Omental fat pad (tissue), 4 donors: ENCODE data around the gene EPSTI1. TPM values are rescaled to one million over a fixed set of nuclear protein-coding genes. Genes with fewer than 3 reads are reported as not detected.
A peak's percentile ranks its signal among the peaks of the same experiment; 100 is the strongest.

Source experiments
- ATAC-seq: fragments of 150-250 bp; one replicate; pipeline ENCODE4 v1.9.1; 2016; ENCODE audit warnings: mild to moderate bottlenecking, moderate library complexity; ENCODE audit not compliant: low FRiP score
- DNase-seq: peaks from one replicate; pipeline ENCODE4 v3.0.0-alpha.2; 2019; ENCODE audit warnings: low spot score
- total RNA-seq, 4 donors: library from RNA; depleted of rRNA; stranded (reverse); fragments of >200 nt; gene quantifications; one replicate each; pipeline ENCODE4 v1.1.0, GENCODE V29; 2016
- TF ChIP-seq, protein P1 (sequence below), 3 donors: fragments of 450-650 bp; IDR thresholded peaks; one replicate each; pipeline ENCODE4 v1.5.1; 2016 to 2017; ENCODE audit warnings: antibody characterized with exemption in 3 of 3, mild to moderate bottlenecking in 3 of 3, moderate library complexity in 2 of 3

The EPSTI1 gene
- total RNA-seq, 4 donors from 2014 or later: 8.3 to 31.8 (median 10.9) TPM

DNA sequence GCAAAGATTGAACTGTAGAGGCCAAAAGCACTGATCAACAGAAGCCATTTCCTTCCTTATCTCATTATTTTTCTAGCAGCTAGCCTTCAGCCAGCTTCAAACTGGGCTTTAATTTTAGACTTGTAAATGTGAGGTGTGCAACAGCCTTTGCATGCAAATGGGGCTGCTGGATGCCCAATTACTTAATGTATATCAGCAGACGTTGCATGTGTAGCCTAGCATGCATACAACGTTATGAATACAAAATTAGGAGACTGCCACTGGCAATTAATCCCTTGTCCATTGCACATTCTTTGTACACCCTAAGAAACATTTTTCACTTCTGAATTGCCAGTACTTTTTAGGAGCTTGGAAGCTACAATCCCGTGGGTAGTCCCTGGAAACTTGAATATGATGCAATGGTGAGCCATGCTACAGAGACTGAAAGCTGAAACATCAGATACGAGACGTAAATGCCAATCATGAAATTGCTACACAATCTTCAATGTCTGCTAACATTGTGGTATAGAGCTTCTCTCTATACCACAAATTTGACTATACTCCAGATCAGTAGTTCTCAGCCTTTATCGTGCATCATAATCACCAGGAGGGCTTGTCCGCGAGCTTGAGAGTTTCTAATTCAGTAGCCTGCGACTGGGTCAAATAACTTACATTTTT lies 20.2 kb downstream of the EPSTI1 start:
- DNase-seq (no peak), ATAC-seq (peak; percentile 39)
- TF ChIP-seq, protein P1, sequence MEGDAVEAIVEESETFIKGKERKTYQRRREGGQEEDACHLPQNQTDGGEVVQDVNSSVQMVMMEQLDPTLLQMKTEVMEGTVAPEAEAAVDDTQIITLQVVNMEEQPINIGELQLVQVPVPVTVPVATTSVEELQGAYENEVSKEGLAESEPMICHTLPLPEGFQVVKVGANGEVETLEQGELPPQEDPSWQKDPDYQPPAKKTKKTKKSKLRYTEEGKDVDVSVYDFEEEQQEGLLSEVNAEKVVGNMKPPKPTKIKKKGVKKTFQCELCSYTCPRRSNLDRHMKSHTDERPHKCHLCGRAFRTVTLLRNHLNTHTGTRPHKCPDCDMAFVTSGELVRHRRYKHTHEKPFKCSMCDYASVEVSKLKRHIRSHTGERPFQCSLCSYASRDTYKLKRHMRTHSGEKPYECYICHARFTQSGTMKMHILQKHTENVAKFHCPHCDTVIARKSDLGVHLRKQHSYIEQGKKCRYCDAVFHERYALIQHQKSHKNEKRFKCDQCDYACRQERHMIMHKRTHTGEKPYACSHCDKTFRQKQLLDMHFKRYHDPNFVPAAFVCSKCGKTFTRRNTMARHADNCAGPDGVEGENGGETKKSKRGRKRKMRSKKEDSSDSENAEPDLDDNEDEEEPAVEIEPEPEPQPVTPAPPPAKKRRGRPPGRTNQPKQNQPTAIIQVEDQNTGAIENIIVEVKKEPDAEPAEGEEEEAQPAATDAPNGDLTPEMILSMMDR (IDR thresholded peaks at IDR 0.05): no peak

DNA sequence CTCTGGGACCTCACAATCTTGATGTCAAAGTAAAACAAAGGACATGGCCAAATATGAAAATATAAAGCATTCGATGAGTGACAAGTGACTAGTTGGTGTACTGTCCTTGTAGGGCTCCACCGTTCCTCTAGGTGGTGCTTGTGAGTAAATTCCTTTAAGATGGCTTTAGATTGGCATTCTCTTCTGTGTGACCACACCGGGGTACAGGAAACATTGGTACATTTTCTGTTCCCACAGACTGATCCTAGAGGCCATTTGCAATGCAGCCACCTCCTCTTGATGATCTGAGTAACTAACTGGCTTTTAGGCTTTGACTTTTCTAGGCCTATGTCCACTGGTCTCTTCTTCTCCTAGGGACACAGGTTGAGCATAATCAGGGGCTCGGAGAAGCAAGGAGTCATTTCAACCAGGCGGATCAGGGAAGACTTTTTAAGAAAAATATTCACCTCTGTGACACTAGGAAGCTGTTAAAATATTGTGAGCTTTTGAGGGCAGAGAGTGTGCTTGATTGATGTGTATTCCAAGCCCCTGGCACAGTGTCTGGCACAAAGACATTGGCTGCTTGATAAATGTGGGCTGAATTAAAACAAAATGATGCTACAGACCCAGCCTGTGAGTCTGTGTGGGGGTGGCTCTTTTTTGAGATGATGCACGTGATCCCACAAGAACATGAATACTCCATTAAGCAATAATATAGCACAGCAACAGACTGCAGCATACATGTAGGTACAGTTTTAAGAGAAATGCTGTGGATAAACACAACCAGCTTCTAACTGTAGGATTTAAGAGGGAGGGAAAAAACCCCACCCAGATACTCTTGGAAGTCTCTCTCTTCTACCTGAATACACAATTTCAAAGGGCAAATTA lies 21.0 kb downstream of the EPSTI1 start:
- no peak for DNase-seq
- no peak for ATAC-seq
- TF ChIP-seq, protein P1 (IDR thresholded peaks at IDR 0.05): no peak

DNA sequence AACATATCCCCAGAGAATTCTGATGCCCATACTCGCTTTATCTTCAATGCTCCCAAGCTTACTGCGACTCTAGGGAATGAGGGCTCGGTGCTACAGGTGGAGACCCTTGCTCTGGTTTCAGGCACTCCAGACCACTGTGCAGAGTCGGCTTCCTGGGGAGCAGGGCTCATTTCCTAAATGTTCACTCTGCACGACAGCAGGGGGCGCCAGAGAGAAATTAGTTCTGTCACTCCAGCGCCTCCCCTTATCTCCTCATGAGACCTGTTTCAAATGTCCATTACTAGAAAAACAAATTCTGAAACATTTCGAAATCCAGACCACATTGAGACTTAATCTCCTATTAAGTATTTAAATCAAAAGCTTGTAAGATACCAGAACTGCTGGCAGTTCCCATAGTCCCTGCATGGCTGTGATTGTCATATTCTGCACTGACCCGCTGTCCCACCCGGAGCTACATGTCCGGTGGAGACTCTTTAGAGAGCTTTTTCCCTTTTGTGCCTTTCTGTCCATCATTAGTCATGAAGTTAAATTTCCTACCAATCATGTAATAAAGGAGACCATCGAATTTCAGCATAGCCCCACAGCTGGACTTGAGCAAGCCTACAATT lies 22.4 kb downstream of the EPSTI1 start:
- TF ChIP-seq, protein P1 (IDR thresholded peaks at IDR 0.05): peak in 1 of 3 donors; percentile 42
- DNase-seq: peak; percentile 60
- ATAC-seq: no peak

DNA sequence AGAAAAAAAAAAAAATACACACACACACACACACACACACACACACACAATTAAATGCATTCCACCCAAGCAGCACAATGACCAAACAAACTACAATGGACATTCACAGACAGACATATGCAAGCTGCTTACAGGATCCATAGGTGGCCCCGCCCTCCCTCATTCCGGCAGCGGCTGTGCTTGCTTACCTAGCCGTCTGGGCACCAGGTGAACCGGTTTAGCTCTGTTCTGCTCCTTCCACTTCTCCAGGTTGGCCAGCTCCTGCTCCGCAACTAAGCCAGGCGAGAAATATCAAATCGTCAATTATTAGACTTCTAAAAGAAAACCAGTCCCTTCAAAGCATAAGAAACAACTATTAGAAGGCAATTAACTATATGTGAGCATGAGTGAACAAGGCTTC lies 23.1 kb downstream of the EPSTI1 start:
- TF ChIP-seq, protein P1 (IDR thresholded peaks at IDR 0.05): no peak
- no peak for ATAC-seq
- DNase-seq: no peak

DNA sequence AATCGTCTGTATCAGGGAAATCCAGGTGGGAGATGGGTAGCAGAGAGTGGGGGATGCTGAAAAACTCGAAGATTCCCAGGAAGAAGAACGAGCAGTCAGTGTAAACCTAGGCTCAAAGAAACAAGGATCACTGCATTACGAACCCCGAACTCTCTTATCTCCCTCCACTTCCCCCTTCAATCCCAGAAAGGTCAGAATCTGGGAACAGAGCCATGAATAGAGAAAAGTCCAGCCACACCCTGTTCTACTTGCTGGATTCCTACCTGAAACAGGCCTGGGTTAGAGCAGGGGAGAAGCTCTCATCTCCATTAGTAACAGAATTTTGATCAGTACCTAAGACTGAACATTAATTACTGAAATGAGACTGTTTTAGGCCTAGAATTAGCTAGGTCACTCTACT lies 24.4 kb downstream of the EPSTI1 start:
- DNase-seq: no peak
- TF ChIP-seq, protein P1 (IDR thresholded peaks at IDR 0.05): no peak
- ATAC-seq: peak; percentile 70

DNA sequence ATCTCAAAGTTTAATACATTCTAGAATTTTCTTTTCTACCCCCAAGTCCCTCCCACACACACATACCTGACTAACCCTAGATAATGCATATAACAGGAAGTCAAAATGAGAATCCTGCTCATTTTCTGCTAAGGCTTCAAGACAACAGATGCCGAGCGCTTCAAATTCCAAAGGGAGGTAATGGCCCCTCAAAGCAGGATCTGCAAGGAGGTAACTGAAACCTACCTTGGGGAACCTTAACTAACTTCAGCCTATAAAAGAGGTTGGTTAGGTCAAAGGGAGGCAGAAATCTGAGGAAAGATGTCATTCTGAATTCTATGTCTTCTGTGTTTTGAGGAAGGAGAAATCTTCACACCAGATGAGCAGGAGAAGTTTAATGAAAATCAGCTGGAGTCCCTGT lies 26.8 kb downstream of the EPSTI1 start:
- TF ChIP-seq, protein P1 (IDR thresholded peaks at IDR 0.05): no peak
- ATAC-seq: no peak
- DNase-seq: no peak
